Mucosa of rectum (tissue), 2 donors: Measurements from ENCODE around the gene GRAPL.
"Not testable (repeated sequence)": the region's sequence is repeated elsewhere in the genome, so short reads cannot be mapped to it uniquely, and the experiment has no call there.

ENCODE experiments used
- H3K27ac ChIP-seq, 2 donors: one replicate each; pipeline ENCODE4 v1.7.0; 2013; ENCODE audit warnings: inconsistent platforms in 2 of 2, low read depth in 2 of 2, low read length in 2 of 2
- H3K27me3 ChIP-seq, 2 donors: one replicate each; pipeline ENCODE4 v1.7.0; 2013; ENCODE audit warnings: low read length in 2 of 2; ENCODE audit not compliant: control insufficient read depth in 2 of 2, insufficient read depth in 2 of 2
- H3K36me3 ChIP-seq, 2 donors: one replicate each; pipeline ENCODE4 v1.7.0; 2013; ENCODE audit warnings: low read length in 2 of 2; ENCODE audit not compliant: control insufficient read depth in 2 of 2, insufficient read depth in 2 of 2
- H3K4me1 ChIP-seq, 2 donors: one replicate each; pipeline ENCODE4 v1.7.0; 2013; ENCODE audit warnings: low read length in 2 of 2, mild to moderate bottlenecking in 1 of 2; ENCODE audit not compliant: control insufficient read depth in 2 of 2, insufficient read depth in 2 of 2
- H3K4me3 ChIP-seq, 2 donors: one replicate each; pipeline ENCODE4 v1.7.0; 2013; ENCODE audit warnings: low read length in 2 of 2
- H3K9ac ChIP-seq, 2 donors: one replicate each; pipeline ENCODE4 v1.7.0; 2013; ENCODE audit warnings: low read length in 2 of 2, low read depth in 1 of 2, mild to moderate bottlenecking in 1 of 2
- H3K9me3 ChIP-seq, 2 donors: one replicate each; pipeline ENCODE4 v1.7.0; 2013; ENCODE audit warnings: low read length in 2 of 2; ENCODE audit not compliant: control insufficient read depth in 2 of 2
- donor health status: healthy.
- donor health status: Normal muscosa, but diverticular disease.

Gene GRAPL

GRCh38 chr17:19137959-19138358, 10.6 kb downstream of the GRAPL start:
- H3K27ac ChIP-seq, H3K9ac ChIP-seq, H3K4me1 ChIP-seq, H3K9me3 ChIP-seq, H3K4me3 ChIP-seq, H3K36me3 ChIP-seq, H3K27me3 ChIP-seq: not testable (repeated sequence)

GRCh38 chr17:19141366-19142155, 14.2 kb downstream of the GRAPL start:
- H3K27ac ChIP-seq, H3K4me3 ChIP-seq, H3K36me3 ChIP-seq, H3K27me3 ChIP-seq, H3K9ac ChIP-seq, H3K4me1 ChIP-seq, H3K9me3 ChIP-seq: not testable (repeated sequence)

GRCh38 chr17:19142419-19142818, 15.0 kb downstream of the GRAPL start:
- H3K4me3 ChIP-seq, H3K27me3 ChIP-seq, H3K4me1 ChIP-seq, H3K36me3 ChIP-seq, H3K27ac ChIP-seq, H3K9ac ChIP-seq, H3K9me3 ChIP-seq: not testable (repeated sequence)

GRCh38 chr17:19143097-19143777, 15.8 kb downstream of the GRAPL start:
- H3K4me3 ChIP-seq, H3K27me3 ChIP-seq, H3K27ac ChIP-seq, H3K36me3 ChIP-seq, H3K9ac ChIP-seq, H3K9me3 ChIP-seq, H3K4me1 ChIP-seq: not testable (repeated sequence)

GRCh38 chr17:19144373-19144772, 17.0 kb downstream of the GRAPL start:
- not testable (repeated sequence) for H3K9ac ChIP-seq

GRCh38 chr17:19145471-19145870, 18.1 kb downstream of the GRAPL start:
- H3K9me3 ChIP-seq, H3K4me3 ChIP-seq, H3K27ac ChIP-seq, H3K36me3 ChIP-seq, H3K4me1 ChIP-seq, H3K9ac ChIP-seq, H3K27me3 ChIP-seq: not testable (repeated sequence)

More at GRCh38 chr17:19144373-19144772, 17.0 kb downstream of the GRAPL start:
- H3K27me3 ChIP-seq, H3K4me1 ChIP-seq, H3K36me3 ChIP-seq, H3K4me3 ChIP-seq, H3K27ac ChIP-seq, H3K9me3 ChIP-seq: not testable (repeated sequence)

- not testable (repeated sequence) for H3K27ac ChIP-seq, H3K9ac ChIP-seq, H3K4me1 ChIP-seq
Measured at GRCh38 chr17:19150678-19151615, 23.6 kb downstream of the GRAPL start.

GRCh38 chr17:19157628-19158027, 30.2 kb downstream of the GRAPL start:
- H3K4me1 ChIP-seq, H3K27ac ChIP-seq, H3K4me3 ChIP-seq, H3K9ac ChIP-seq, H3K36me3 ChIP-seq, H3K27me3 ChIP-seq, H3K9me3 ChIP-seq: not testable (repeated sequence)

More at GRCh38 chr17:19150678-19151615, 23.6 kb downstream of the GRAPL start:
- not testable (repeated sequence) for H3K36me3 ChIP-seq, H3K27me3 ChIP-seq, H3K9me3 ChIP-seq, H3K4me3 ChIP-seq

- not testable (repeated sequence) for H3K9ac ChIP-seq, H3K36me3 ChIP-seq, H3K4me1 ChIP-seq, H3K27me3 ChIP-seq, H3K9me3 ChIP-seq, H3K27ac ChIP-seq, H3K4me3 ChIP-seq
Measured at GRCh38 chr17:19158478-19158877, 31.1 kb downstream of the GRAPL start.

GRCh38 chr17:19158938-19159337, 31.5 kb downstream of the GRAPL start:
- not testable (repeated sequence) for H3K27ac ChIP-seq, H3K36me3 ChIP-seq, H3K9ac ChIP-seq, H3K9me3 ChIP-seq, H3K27me3 ChIP-seq, H3K4me1 ChIP-seq, H3K4me3 ChIP-seq
